ENCODE measurements around the gene PRAF2.

GRCh38 chrX:49061916-49062315 is 11.9 kb downstream of the PRAF2 start:
- no peak for TF ChIP-seq CTCF (IDR thresholded peaks at IDR 0.05)
- TF ChIP-seq POLR2A (IDR thresholded peaks at IDR 0.05): no peak
